IPS DF 4.7 (cell line): ENCODE data around the gene SLC16A12.
A peak's percentile ranks its signal among the peaks of the same experiment; 100 is the strongest.

Source experiments
- DNase-seq: peaks from one replicate; pipeline ENCODE4 v3.0.0-alpha.2; 2013; ENCODE audit warnings: low spot score; ENCODE audit errors: extremely low read depth

Gene SLC16A12

DNA sequence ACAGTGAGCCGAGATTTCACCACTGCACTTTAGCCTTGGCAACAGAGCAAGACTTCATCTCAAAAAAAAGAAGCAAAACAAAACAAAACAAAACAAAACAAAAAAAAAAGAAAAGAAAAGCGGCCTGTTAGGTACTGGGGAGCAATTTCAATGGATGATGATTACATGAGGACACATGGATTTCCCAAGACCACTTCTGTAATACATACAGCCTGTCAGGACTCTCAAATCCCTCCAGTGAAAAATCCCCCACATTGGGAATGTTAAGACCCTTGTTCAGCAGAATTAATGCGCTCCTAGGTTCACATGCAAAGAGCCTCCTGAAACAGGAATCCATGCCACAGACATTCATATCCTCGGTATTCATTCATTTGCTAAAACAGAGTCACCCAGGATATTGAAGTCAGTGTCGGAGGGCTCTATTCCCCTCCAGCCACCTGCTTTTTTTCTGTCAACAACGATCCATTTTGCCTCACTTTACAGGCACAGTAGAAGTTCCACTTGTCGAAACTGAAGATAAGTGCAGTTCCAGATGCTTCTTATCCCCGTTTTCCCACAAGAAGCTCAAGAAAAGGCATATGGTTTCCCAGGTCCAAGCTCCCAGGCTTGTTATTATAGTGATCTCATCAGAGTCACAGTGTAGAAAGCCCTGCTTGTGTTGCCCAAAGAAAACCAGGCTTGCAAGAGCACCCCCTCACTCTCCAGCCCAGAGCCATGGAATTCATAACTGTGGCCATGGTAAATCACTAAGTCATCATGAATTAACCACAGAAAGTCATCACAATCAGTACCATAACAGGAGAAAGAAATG lies 20.2 kb downstream of the SLC16A12 start:
- DNase-seq = no peak

DNA sequence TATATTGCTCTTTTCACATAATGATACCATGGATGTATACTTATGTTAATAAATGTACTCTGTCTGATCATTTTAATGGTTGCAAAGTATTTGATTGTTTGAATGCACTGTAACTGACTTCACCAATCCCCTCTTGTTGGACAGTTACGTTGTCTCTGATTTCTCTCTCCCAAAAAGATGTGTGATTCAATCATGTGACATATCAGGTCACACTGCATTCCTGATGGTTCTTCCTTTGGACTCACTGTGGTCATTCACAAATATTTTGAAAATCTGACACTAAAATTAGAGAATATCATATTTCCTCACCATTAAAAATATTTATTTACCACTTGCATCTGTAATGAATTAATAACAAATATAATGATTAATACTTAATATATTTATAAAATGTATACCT lies 22.2 kb downstream of the SLC16A12 start:
- DNase-seq = no peak

DNA sequence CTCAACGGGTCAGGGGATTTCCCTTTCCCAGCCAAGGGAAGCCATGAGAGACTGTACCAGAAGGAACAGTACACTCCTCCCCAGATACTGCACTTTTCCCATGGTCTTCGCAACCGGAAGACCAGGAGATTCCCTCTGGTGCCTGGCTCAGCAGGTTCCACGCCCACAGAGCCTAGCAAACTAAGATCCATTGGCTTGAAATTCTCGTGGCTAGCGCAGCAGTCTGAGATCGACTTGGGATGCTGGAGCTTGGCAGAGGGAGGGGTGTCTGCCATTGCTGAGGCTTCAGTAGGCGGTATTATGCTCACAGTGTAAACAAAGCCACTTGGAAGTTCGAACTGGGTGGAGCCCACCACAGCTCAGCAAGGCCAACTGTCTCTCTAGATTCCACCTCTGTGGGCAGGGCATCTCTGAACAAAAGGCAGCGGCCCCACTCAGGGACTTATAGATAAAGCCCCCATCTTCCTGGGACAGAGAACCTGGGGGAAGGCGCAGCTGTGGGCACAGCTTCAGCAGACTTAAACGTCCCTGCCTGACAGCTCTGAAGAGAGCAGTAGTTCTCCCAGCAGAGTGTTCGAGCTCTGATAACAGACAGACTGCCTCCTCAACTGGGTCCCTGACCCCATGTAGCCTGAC lies 29.6 kb downstream of the SLC16A12 start:
- no peak for DNase-seq

DNA sequence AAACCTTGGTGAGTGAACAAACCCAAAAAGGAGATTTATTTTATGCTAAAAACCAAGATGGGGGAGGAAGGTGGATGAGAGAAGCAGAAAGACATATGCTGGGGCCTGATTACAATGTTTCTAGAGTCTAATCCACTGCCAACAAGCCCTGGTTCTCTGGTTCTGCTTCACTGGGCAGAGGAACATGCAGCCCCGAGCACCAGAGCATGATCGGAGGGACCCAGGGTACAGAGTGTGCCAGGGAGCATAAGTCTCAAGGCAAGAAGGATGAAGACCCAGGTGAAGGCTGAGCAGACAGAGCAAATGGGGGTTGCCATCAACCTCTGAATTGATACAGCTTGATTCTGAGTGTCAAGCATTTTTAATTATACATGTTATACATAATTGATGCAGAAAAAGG lies 30.7 kb downstream of the SLC16A12 start:
- DNase-seq = no peak

- DNase-seq = no peak
Measured at GRCh38 chr10:89503652-89504370, 31.6 kb downstream of the SLC16A12 start.

DNA sequence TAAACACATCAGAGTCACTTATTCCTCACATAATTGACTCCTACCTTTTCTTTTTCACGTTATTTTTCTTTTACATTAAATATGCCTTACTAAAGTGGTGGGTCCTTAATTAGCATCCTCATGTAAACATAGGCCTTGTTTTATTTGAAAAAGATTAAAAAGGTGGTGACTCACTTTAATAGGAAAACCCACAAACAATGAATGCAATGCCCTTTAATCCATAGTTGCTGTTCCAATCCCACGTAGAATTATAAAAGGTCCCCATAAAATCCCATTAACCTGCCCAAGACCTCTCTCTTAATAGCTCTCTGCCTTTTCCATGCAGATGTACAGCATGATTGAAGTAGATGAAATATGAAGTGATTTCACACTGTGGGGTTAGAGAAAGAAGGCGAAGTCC lies 32.2 kb downstream of the SLC16A12 start:
- DNase-seq = no peak

- no peak for DNase-seq
Measured at GRCh38 chr10:89502549-89502948, 32.8 kb downstream of the SLC16A12 start.

DNA sequence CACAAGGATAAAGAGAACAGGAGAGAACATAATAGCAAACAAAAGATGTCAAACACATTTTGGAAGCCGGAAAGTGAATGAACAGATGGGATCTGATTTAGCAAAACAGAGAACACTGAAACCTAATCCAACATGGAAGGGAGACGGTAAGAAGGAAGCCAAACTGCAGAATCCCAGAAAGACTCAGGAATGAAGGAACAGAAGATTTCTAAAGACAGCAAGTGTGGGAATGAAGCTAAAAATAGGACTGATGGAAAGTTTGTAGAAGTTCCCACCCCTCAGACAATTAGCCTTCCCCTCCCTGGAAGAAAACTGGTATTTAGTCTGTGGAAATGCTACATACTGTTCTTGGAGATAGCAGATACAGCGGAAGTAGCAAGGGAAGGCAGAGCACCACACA lies 40.8 kb downstream of the SLC16A12 start:
- DNase-seq = no peak

- DNase-seq = no peak
Measured at GRCh38 chr10:89494068-89494467, 41.3 kb downstream of the SLC16A12 start.

GRCh38 chr10:89491932-89492331 lies 43.5 kb downstream of the SLC16A12 start:
- no peak for DNase-seq

DNA sequence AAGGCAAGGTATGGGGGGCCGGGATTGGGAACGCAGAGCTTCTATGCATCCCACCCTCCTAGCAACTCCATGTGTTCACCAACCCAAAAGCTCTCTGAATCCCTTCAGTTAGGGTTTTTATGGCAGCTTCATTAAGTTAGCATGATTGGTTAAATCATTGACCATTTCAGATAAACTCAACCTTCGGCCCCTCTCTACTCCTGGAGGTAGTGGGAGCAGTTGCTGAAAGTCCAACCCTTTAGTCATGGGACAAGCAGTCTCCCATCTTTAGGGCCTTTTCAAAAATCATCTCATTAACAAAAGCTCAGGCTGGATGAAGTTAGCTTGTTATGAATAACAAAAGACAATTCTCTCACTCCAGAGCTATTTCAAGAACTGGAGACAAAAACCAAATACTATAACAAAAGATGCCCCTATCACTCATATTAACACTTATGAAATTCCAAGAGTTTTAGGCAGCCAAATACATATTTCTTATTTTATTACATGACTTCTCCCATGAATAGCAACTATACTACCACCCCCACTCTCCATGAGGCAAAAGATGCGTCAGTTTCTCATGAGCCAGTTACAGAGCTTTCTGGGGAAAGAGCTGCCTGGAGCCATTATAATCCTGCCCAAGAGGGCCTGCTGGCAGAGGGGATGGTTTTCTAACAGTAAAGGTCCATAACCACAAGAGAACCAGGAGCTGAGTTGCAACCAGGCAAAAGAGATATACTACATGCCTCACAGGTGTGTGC lies 44.6 kb downstream of the SLC16A12 start:
- no peak for DNase-seq

DNA sequence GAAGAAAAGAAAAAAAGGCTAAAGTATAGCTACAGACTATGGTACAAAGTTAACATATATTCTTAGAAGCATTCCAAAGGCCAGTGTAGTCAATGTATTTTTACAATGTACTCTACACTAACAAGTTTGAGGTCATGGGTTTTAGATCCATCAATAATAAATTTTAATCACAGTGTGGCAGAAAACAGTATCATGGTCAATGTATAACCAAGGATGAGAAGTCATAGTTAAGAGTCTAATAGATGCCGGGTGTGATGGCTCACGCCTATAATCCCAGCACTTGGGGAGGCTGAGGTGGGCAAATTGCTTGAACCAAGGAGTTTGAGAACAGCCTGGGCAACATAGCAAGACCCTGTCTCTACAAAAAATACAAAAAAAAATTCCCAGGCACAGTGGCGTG lies 53.1 kb downstream of the SLC16A12 start:
- no peak for DNase-seq

DNA sequence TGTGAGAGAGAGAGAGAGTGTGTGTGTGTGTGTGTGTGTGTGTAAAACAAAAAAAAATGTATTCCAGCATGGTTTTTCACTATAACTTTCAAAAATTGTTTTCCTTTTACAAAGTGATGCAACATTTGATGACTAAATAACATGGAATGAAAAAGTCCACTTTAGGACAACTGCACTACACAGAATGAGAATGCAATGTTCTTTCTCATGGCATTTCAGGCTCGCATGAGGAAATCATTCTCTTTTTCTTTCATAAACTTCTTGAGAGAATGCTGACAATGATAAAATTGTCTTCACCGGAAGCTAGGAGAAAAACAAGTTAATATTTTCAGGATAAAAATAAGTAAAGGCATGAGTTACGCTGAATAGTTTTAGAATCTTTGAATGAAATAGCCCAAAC lies 53.7 kb downstream of the SLC16A12 start:
- DNase-seq = no peak

DNA sequence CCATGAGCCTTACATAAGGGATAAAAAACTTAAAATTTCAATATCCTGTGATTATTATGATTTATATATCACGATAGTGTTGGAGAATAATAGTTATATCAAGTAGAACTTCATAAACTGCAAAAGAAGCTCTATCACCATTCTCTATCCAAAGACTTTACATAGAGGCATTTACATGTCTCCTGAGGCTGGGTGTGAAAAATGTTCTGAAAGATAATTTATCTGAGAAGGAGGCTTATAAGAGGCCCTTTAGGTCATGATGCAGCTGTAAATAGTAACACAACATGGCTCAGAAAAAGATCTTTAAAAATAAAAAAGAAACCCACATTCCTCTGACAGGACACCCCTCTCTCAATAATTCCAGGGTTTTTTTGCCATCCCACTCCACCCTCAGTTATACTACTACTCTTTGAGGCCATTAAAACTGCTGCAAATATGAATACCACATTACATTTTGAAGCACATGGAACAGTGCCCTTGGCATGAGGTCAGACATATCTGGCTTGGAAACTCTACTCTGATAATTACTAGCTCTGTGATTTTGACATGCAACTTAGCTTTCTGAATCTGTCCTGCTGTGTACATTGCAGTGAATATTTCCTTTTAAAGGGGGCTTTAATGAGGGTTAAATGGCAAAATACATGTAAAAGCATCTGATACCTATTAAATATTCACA lies 55.5 kb downstream of the SLC16A12 start:
- DNase-seq = no peak

DNA sequence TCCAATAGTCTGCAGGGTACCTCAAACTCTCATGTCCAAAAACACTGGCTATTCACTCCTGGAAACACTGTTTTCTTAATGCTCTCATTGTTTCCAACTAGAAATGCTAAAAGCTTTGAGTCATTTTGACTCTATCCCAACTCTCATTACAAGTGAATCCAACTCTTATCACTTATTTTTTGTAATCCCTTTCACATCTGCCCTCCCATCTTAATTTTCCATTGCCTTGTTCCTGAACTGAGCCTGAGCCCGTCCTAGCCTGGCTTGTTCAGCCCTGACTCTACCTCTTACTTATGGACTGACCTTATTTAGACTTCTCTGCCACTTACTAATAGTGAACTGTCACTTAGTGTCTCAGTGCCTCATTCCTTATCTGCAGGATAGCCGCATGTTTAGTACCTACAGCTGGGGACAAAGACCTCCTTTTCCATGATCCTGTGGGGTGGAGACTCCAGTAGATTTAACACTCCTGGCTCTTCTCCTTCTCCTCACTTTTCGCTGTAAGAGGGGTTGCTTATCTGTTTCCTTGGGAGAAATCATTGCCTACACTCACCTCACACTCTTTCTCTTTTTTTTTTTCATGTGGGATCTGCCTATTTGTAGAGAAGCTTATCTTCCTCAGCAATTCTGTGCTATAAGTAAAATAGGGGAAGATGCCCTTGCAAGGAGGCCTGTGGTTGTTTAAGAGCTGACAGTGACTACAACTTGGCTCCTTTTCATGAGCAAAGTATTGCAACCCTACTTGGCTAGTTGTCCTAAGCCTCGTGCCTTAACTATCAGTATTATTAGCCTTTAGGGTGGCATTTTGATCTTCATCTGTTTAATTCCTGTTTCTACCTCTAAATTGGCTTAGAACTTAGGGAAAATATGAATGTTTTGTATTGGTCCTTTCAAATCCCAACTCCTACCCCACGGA lies 56.4 kb downstream of the SLC16A12 start:
- DNase-seq = no peak

DNA sequence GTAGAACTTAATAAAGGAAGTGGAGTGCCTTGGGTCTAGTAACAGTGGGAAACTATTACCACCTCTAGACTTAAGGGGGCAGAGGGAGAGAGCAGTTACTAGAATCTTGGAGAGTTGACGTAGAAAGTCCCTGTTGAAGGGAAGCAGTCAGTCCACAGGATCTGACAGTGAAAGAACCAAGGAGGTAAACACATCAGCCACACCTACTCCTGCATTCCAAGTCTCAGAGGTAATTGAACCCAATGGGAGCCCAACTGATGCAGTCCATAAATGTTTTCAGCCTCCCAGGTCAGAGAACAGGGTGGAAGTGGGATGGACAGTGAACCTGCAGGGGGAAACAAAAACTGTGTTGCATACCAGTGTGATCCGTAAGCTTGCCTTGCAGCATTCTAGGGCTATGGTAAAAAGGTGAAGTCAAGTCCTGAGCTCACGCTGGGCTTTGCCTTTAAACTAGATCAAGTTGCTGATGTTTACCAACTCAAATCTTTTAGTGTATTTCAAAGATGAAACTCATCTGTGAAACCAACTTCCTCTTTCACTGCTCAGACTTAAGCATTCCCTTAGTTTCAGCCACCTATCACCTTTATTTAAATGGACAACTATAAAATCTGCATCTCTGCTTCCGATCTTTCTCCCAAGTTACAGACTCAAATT lies 57.2 kb downstream of the SLC16A12 start:
- peak; percentile 36 for DNase-seq

- DNase-seq = no peak
Measured at GRCh38 chr10:89476150-89476549, 59.2 kb downstream of the SLC16A12 start.

DNA sequence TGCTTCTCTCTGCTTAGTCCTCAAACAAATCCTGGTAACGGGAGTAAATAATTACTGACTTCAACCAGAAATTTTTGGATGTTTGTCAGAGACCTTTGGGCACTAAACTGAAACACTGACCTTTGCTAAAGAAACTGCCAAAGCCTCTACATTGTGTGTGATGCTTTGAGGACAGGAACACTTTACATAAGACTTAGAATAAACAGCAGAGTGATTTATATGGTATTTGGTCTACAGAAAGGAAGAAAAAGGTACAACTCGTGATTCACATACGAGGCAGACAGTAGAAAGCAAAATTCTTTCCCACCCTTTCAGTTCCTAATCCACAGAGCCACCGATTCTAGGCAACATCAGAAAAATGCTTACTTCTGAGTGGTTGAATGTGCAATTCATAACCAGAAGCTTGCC lies 59.8 kb downstream of the SLC16A12 start:
- no peak for DNase-seq

DNA sequence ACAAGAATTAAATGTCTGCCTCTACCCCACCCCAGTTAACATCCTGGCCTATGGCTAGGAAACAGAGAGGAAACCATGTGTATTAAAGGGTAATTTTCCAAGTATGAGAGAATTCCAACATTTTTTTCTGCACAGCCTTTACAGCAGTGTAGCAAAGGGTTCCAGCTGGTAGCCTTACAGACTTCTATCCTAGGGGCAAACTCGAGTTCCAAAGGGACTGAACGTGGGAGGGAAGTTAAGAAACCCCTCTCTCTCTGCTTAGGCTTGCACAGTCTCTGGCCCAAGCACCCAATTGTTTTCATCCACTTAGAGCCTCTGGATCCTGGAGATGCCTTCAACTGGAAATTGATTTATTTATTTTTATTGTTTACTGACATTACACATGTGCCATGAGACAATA lies 60.3 kb downstream of the SLC16A12 start:
- DNase-seq = no peak

DNA sequence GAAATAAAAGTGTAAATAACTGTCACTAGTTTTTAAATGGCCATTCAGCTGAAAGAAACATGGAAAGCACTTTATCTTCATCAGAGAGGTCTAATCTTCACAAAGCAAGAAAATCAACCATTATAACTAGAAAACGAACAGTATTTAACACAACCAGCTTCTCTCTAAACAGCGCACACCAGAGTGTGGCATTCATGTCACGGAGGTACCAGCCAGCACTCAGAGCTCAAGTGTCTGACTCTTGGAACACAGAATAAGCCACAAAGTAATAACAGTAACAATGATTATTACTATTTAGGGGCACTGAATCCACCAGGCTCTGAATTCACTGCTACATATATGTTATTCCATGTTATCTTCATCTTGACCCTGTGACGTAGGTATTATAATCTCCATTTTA lies 60.9 kb downstream of the SLC16A12 start:
- DNase-seq = no peak
